22Rv1 (cell line): ENCODE measurements around the gene JMJD1C.
A peak's percentile ranks its signal among the peaks of the same experiment; 100 is the strongest.

Experiments used
- H3K27ac ChIP-seq: fragments of 450-650 bp; 2 replicates; pipeline ENCODE4 v1.5.1; 2017
- CTCF ChIP-seq: fragments of 450-650 bp; IDR thresholded peaks from 2 replicates; pipeline ENCODE4 v1.5.1; 2017; ENCODE audit warnings: mild to moderate bottlenecking
- ZFX ChIP-seq: fragments of 450-650 bp; IDR thresholded peaks from 2 replicates; pipeline ENCODE4 v1.6.1; 2017; ENCODE audit warnings: antibody characterized with exemption, borderline replicate concordance

The JMJD1C gene

GRCh38 chr10:63313066-63313717 lies 152.6 kb downstream of the JMJD1C start:
- TF ChIP-seq ZFX (no peak), CTCF (no peak)

GRCh38 chr10:63308628-63309027 lies 157.1 kb downstream of the JMJD1C start:
- no peak overlapping the region for H3K27ac ChIP-seq
- TF ChIP-seq ZFX (no peak), CTCF (no peak)

More at GRCh38 chr10:63313066-63313717, 152.6 kb downstream of the JMJD1C start:
- H3K27ac ChIP-seq = no peak overlapping the region

GRCh38 chr10:63304146-63304545 lies 161.6 kb downstream of the JMJD1C start:
- TF ChIP-seq CTCF (no peak), ZFX (no peak)
- H3K27ac ChIP-seq = no peak overlapping the region

GRCh38 chr10:63300801-63301200 lies 165.0 kb downstream of the JMJD1C start:
- H3K27ac ChIP-seq = no peak overlapping the region
- TF ChIP-seq CTCF (no peak), ZFX (no peak)

- H3K27ac ChIP-seq = no peak overlapping the region
- TF ChIP-seq ZFX (no peak), CTCF (no peak)
These were observed 167.8 kb downstream of the JMJD1C start for GRCh38 chr10:63297941-63298340.

GRCh38 chr10:63294781-63295180 lies 171.0 kb downstream of the JMJD1C start:
- no peak overlapping the region for H3K27ac ChIP-seq
- TF ChIP-seq CTCF = no peak
- no peak for TF ChIP-seq ZFX

GRCh38 chr10:63292847-63293246 lies 172.9 kb downstream of the JMJD1C start:
- H3K27ac ChIP-seq = peak overlapping the region; percentile 20; the same call in 1 of the 2 replicates

GRCh38 chr10:63288170-63288569 lies 177.6 kb downstream of the JMJD1C start:
- no peak for TF ChIP-seq CTCF
- TF ChIP-seq ZFX = no peak
- no peak overlapping the region for H3K27ac ChIP-seq
